PFSK-1 (cell line): Measurements from ENCODE around the gene NSUN2.

Source experiments
- FOXP2 ChIP-seq: optimal IDR thresholded peaks from 2 replicates; pipeline ENCODE3; 2011; ENCODE audit warnings: borderline replicate concordance, control low read depth, inconsistent platforms; ENCODE audit not compliant: insufficient read depth; ENCODE audit errors: extremely low read length, extremely low read depth
- POLR2AphosphoS5 ChIP-seq: IDR thresholded peaks from 2 replicates; pipeline ENCODE4 v1.6.1; 2012; ENCODE audit warnings: low read depth, mild to moderate bottlenecking, control low read depth, low read length, moderate library complexity
- REST ChIP-seq, 2 experiments: IDR thresholded peaks; 2 replicates each; pipeline versions ENCODE4 v1.6.1 to v1.8.0; 2011 to 2012; ENCODE audit warnings: low read depth in 2 of 2, low read length in 2 of 2, control low read depth in 1 of 2, inconsistent platforms in 1 of 2, mild to moderate bottlenecking in 1 of 2, moderate library complexity in 1 of 2; ENCODE audit not compliant: insufficient read depth in 1 of 2
- SIN3A ChIP-seq: IDR thresholded peaks from 2 replicates; pipeline ENCODE4 v1.6.1; 2012; ENCODE audit warnings: mild to moderate bottlenecking, low read length, moderate library complexity, borderline replicate concordance; ENCODE audit not compliant: insufficient read depth
- TAF1 ChIP-seq: IDR thresholded peaks from 2 replicates; pipeline ENCODE4 v1.6.1; 2012; ENCODE audit warnings: low read length, control low read depth, borderline replicate concordance; ENCODE audit not compliant: insufficient read depth

Gene NSUN2

DNA sequence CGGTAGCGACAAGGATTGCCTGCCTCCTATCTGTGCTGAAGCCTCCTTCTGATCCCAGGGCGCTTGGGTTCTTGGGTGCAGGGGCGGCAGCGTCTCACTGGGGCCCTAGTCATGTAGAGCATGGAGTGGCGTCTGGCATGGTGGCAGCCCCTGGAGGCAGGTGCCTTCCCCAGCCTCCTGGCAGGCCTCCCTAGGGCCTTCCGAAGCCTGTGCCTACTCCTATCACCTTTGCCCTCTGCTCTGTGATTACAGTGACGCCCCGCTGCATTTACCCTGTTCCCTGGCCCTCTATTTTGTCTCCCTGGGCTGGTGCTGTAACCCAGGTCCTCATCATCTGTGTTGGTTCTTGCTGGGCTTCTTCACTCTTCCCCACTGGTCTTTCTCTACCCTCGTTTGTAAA lies 4.2 kb upstream of the NSUN2 start:
- TF ChIP-seq TAF1 = no peak
- no peak for TF ChIP-seq POLR2AphosphoS5
- no peak for TF ChIP-seq REST (IDR thresholded peaks at IDR 0.05; ENCODE audit: insufficient read depth in 1 of 2, low read depth in 2 of 2, low read length in 2 of 2)
- no peak for TF ChIP-seq FOXP2
- no peak for TF ChIP-seq SIN3A

DNA sequence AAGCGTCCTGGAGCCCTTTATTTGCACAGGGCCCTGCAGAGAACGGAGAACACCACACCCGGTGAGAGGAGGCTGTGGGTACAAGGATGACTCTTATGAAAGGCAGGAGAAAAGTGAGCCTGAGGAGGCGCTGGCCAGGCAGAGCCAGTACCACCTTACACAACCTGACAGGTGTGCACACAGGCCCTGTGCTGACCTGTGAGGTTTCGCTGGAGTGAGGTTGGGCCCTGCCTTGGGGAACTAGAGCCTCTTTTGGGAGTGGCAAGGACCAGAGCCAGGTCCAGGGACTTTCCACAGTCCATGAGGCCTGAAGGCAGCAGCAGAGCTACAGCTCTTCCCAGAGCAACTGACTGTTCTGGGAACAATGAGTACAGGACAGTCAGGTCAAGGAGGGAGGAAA lies 3.4 kb upstream of the NSUN2 start:
- TF ChIP-seq SIN3A = no peak
- no peak for TF ChIP-seq POLR2AphosphoS5
- no peak for TF ChIP-seq FOXP2
- TF ChIP-seq TAF1 = no peak
- no peak for TF ChIP-seq REST (IDR thresholded peaks at IDR 0.05; ENCODE audit: insufficient read depth in 1 of 2, low read depth in 2 of 2, low read length in 2 of 2)

DNA sequence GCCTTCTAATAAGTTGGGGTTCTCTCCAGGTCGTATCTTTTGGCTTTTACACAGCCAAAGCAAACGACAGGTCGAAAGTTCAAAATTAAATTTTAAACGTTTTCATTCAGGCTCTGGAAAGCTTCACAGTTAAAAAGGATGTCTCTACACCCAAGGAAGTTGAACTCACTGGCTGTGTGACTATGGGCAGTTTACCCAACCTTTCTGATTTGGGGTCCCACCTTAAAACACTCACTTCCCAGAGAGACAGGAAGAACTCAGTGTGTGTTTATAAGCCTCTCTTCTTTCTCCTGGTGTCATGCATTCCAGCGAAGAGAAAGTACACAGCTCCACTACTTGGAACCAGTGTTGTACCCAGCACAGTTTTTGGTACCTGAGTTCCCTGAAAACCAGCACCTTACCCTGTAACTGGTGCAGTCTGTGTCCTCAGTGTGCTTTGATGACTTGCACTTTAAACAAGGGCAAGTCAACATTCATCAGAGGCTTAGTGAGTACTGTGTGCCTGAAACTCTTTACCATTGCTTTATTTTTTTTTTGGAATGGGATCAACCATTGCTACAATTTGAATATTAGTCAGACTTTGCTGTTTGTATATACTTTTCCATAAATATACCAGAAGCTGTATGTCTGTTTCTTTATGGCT lies 2.1 kb upstream of the NSUN2 start:
- TF ChIP-seq TAF1 = no peak
- TF ChIP-seq SIN3A = no peak
- TF ChIP-seq FOXP2 = no peak
- TF ChIP-seq POLR2AphosphoS5 = no peak
- TF ChIP-seq REST (IDR thresholded peaks at IDR 0.05; ENCODE audit: insufficient read depth in 1 of 2, low read depth in 2 of 2, low read length in 2 of 2) = no peak

DNA sequence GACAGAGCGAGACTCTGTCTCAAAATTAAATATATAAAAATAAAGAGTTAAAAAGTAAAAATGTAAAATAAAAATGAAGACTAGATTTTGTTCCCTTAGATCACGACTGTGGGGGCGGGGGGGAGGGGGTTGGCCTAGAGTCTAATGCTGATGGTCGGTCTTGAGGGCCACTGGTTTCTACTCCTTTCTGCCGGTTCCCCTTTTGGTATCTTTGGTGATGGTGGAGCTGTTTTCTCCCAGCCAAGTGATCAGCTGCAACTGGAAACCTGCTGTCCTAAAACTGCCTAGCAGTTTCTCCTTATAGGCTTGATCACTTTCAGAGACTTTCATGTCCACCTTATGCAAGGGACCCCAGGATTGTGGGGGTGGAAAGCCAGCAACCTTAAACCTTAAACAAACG lies 1.5 kb upstream of the NSUN2 start:
- TF ChIP-seq SIN3A (no peak), REST (IDR thresholded peaks at IDR 0.05; ENCODE audit: insufficient read depth in 1 of 2, low read depth in 2 of 2, low read length in 2 of 2) (no peak), TAF1 (no peak), POLR2AphosphoS5 (no peak), FOXP2 (no peak)
